K562 (cell line): ENCODE results near the gene FRRS1L. TPM values are rescaled to one million over a fixed set of nuclear protein-coding genes. Genes with fewer than 3 reads are reported as not detected.

Experiments
- BACH1 ChIP-seq: fragments of 200-800 bp; sonication (Bioruptor generic); IDR thresholded peaks from 2 replicates; pipeline ENCODE4 v1.6.1; 2016; ENCODE audit warnings: missing genetic modification characterization, missing compliant biosample characterization
- CBX2 ChIP-seq: fragments of 200-600 bp; sonication (generic); IDR thresholded peaks from one replicate; pipeline ENCODE4 v1.6.1; 2012; ENCODE audit warnings: mild to moderate bottlenecking, low read length, inconsistent platforms; ENCODE audit not compliant: insufficient read depth, poor library complexity, severe bottlenecking
- CREBBP ChIP-seq: IDR thresholded peaks from one replicate; pipeline ENCODE4 v1.6.1; 2012; ENCODE audit warnings: low read depth, mild to moderate bottlenecking, control low read depth, inconsistent platforms, low read length
- E2F4 ChIP-seq: sonication (generic); formaldehyde crosslinking; IDR thresholded peaks from 2 replicates; pipeline ENCODE4 v1.8.0; 2022; ENCODE audit warnings: mild to moderate bottlenecking, low read depth, missing genetic modification reagents
- E4F1 ChIP-seq: fragments of 250-450 bp; sonication (Bioruptor Pico); IDR thresholded peaks from 2 replicates; pipeline ENCODE4 v1.5.0; 2021; ENCODE audit warnings: mild to moderate bottlenecking, borderline replicate concordance
- EWSR1 ChIP-seq: fragments of 450-650 bp; IDR thresholded peaks from 2 replicates; pipeline ENCODE4 v1.6.1; 2018; ENCODE audit warnings: borderline replicate concordance, mild to moderate bottlenecking, low read depth, moderate library complexity; ENCODE audit not compliant: partially characterized antibody
- FOXP1 ChIP-seq: sonication (generic); formaldehyde crosslinking; IDR thresholded peaks from 2 replicates; pipeline ENCODE4 v1.8.0; 2022; ENCODE audit warnings: mild to moderate bottlenecking, missing genetic modification reagents
- IRF9 ChIP-seq: fragments of 450-650 bp; IDR thresholded peaks from 2 replicates; pipeline ENCODE4 v1.6.1; 2016; ENCODE audit warnings: missing biosample characterization, missing genetic modification characterization
- MECOM ChIP-seq: fragments of 250-450 bp; sonication (Bioruptor Pico); IDR thresholded peaks from 2 replicates; pipeline ENCODE4 v1.8.0; 2022; ENCODE audit warnings: inconsistent platforms
- PTBP1 ChIP-seq: fragments of 200-400 bp; formaldehyde crosslinking; IDR thresholded peaks from 2 replicates; pipeline ENCODE4 v1.6.1; 2017; ENCODE audit warnings: low read depth, low read length
- RBM17 ChIP-seq: fragments of 200-400 bp; formaldehyde crosslinking; IDR thresholded peaks from 2 replicates; pipeline ENCODE4 v1.6.1; 2017; ENCODE audit warnings: low read depth, mild to moderate bottlenecking, low read length, borderline replicate concordance
- RBM34 ChIP-seq: fragments of 200-400 bp; formaldehyde crosslinking; IDR thresholded peaks from 2 replicates; pipeline ENCODE4 v1.6.1; 2018; ENCODE audit warnings: low read length, borderline replicate concordance; ENCODE audit not compliant: insufficient read depth
- THRA ChIP-seq: fragments of 450-650 bp; IDR thresholded peaks from 2 replicates; pipeline ENCODE4 v1.6.1; 2017; ENCODE audit warnings: mild to moderate bottlenecking, moderate library complexity
- ZFPM2 ChIP-seq: fragments of 250-450 bp; sonication (Bioruptor Pico); IDR thresholded peaks from 2 replicates; pipeline ENCODE4 v1.5.1; 2022; ENCODE audit warnings: mild to moderate bottlenecking
- ZNF174 ChIP-seq: fragments of 250-450 bp; sonication (Bioruptor Pico); IDR thresholded peaks from 2 replicates; pipeline ENCODE4 v1.4.0; 2020; ENCODE audit warnings: mild to moderate bottlenecking
- ZNF644 ChIP-seq: fragments of 200-800 bp; sonication (Bioruptor generic); IDR thresholded peaks from 2 replicates; pipeline ENCODE4 v1.6.1; 2016; ENCODE audit warnings: low read depth, missing genetic modification characterization, missing compliant biosample characterization
- ZNF696 ChIP-seq: fragments of 250-450 bp; sonication (Bioruptor Pico); conservative IDR thresholded peaks from 2 replicates; pipeline ENCODE4 v1.4.0; 2020; ENCODE audit warnings: mild to moderate bottlenecking, moderate library complexity
- polyA plus RNA-seq, 8 experiments: library from polyadenylated mRNA; depleted of rRNA in 4 of 8; stranded (reverse) in 5 of 8; unstranded in 3 of 8; fragments of >200 nt; fragmentation: Nextera tagmentation in 2 of 8; fragmentation: Illumina TruSeq in 1 of 8; extraction: Ambion mirVana in 2 of 8; extraction: Trizol in 1 of 8; gene quantifications; 2 replicates each; pipeline versions ENCODE4 v1.2.1 to v1.2.3, GENCODE V29; 2011 to 2014; ENCODE audit warnings: inconsistent platforms in 1 of 8, missing spikeins in 1 of 8
- total RNA-seq, 7 experiments: library from RNA; depleted of rRNA in 6 of 7; stranded (reverse); fragments of >200 nt in 6 of 7; fragmentation: Illumina TruSeq in 2 of 7; extraction: Trizol in 2 of 7; gene quantifications; 2 replicates each; pipeline versions ENCODE4 v1.2.1 to v1.2.3, GENCODE V29; 2011 to 2021; ENCODE audit warnings: low replicate concordance in 1 of 7

The FRRS1L gene
- total and polyA plus RNA-seq, 9 of the 15 experiments (the other 6 are each of a cell fraction or from before 2014, with no cell fraction given): under 0.01 to 0.04 (median 0.03) TPM; not detected in 5

GRCh38 chr9:109119439-109120203 is 47.4 kb downstream of the FRRS1L start, which contains the start of gene TMEM245 (continued):
- TF ChIP-seq IRF9 (tag) (no peak), ZNF696 (no peak), MECOM (CRISPR knock-in tag) (no peak), RBM17 (no peak), ZNF644 (tag) (peak; percentile 91), E4F1 (no peak), FOXP1 (peak; percentile 23; the same call in 1 of the 2 replicates), ZNF174 (CRISPR knock-in tag) (no peak), PTBP1 (no peak), EWSR1 (no peak), E2F4 (CRISPR knock-in tag) (no peak), THRA (no peak), RBM34 (no peak), ZFPM2 (CRISPR knock-in tag) (no peak), BACH1 (tag) (0 out of 2 replicates have a peak, but pooled peaks have one; percentile 53), CREBBP (no peak), CBX2 (no peak)
